Measurements from ENCODE around the gene TM7SF2. TPM values are rescaled to one million over a fixed set of nuclear protein-coding genes. Genes with fewer than 3 reads are reported as not detected.

Gene TM7SF2
- total and polyA plus RNA-seq, 3 donors from 2014 or later: 36.4 to 49.6 (median 42.0) TPM

DNA sequence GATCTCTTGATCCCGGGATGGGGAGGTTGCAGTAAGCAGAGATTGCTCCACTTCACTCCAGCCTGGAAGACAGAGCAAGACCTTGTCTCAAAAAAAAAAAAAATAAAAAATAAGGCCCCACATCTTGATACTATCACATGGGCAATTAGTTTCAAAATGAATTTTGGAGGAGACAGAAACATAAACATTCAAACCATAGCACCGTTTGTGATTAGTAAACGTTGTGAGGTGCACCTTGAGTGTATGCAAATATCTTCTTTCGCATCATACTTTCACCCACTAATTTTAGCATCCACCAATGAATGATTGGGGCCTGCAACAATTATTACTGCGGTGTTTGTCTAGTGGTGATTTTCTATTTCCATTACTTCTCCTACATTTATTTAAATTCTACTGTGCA lies 47.3 kb downstream of the TM7SF2 start:
- Histone ChIP-seq H3K9me3 (no peaks in the 10 kb centered on the region), H3K27ac (no peak overlapping the region), H3K27me3 (no peaks in the 10 kb centered on the region), H3K36me3 (ENCODE audit: low read depth, missing control alignments) (no peaks in the 10 kb centered on the region), H3K4me1 (no peaks in the 10 kb centered on the region), H3K4me3 (no peak overlapping the region)
- intact Hi-C loops (cut with DNase I; ENCODE audit: low total_unique reads): no loop called here
- 81 to 87% methylated on average over 5 of the region's 5 CpGs for WGBS, 2 donors
- DNase-seq: no peak
- TF ChIP-seq, protein P1, sequence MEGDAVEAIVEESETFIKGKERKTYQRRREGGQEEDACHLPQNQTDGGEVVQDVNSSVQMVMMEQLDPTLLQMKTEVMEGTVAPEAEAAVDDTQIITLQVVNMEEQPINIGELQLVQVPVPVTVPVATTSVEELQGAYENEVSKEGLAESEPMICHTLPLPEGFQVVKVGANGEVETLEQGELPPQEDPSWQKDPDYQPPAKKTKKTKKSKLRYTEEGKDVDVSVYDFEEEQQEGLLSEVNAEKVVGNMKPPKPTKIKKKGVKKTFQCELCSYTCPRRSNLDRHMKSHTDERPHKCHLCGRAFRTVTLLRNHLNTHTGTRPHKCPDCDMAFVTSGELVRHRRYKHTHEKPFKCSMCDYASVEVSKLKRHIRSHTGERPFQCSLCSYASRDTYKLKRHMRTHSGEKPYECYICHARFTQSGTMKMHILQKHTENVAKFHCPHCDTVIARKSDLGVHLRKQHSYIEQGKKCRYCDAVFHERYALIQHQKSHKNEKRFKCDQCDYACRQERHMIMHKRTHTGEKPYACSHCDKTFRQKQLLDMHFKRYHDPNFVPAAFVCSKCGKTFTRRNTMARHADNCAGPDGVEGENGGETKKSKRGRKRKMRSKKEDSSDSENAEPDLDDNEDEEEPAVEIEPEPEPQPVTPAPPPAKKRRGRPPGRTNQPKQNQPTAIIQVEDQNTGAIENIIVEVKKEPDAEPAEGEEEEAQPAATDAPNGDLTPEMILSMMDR (IDR thresholded peaks at IDR 0.05): no peak
- no peak for TF ChIP-seq POLR2A (IDR thresholded peaks at IDR 0.05)

DNA sequence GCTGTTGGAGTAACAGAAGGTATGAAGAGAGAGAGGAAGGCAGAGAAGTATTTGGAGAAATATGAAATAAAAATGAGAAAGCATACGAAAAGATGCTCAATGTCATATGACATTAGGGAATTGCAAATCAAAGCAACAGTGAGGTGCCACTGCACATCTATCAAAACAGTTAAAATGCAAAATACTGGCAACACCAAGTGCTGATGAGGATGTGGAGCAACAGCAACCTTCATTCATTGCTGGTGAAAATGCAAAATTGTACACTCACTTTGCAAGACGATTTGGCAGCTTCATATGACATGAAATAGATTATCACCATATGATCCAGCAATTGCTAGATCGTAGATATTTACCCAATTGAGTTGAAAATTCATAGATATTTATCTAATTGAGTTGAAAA lies 49.0 kb downstream of the TM7SF2 start:
- TF ChIP-seq, protein P1 (IDR thresholded peaks at IDR 0.05): no peak
- no peak for TF ChIP-seq POLR2A (IDR thresholded peaks at IDR 0.05)
- Histone ChIP-seq H3K36me3 (ENCODE audit: low read depth, missing control alignments) (no peaks in the 10 kb centered on the region), H3K27ac (no peak overlapping the region), H3K4me1 (no peaks in the 10 kb centered on the region), H3K27me3 (no peaks in the 10 kb centered on the region), H3K4me3 (no peak overlapping the region), H3K9me3 (no peaks in the 10 kb centered on the region)
- WGBS, 2 donors: 78 to 92% methylated on average over 3 of the region's 3 CpGs
- intact Hi-C loops (cut with DNase I; ENCODE audit: low total_unique reads): no loop called here
- no peak for DNase-seq

DNA sequence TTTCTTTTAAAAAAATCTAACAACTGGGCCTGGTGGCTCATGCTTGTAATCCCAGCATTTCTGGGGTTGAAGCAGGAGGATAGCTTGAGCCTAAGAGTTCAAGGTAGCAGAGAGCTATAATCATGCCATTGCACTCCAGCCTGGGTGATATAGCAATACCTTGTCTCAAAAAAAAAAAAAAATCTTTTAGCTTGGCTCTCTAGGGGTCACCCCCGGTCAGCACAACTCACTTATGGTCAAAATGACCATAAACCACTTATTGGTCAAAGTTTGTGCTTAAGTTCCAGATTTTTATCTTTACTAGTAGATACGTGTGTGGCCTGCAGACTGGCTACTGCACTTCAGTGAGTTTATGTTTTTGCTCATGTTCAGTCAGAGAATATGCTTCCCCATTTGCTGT lies 52.0 kb downstream of the TM7SF2 start:
- Histone ChIP-seq H3K27ac (no peak overlapping the region), H3K9me3 (no peaks in the 10 kb centered on the region), H3K4me3 (no peak overlapping the region), H3K36me3 (ENCODE audit: low read depth, missing control alignments) (no peaks in the 10 kb centered on the region), H3K27me3 (no peaks in the 10 kb centered on the region), H3K4me1 (no peaks in the 10 kb centered on the region)
- 85 to 87% methylated on average over 2 of the region's 2 CpGs for WGBS, 2 donors
- no peak for DNase-seq
- intact Hi-C loops (cut with DNase I; ENCODE audit: low total_unique reads): no loop called here
- TF ChIP-seq, protein P1 (IDR thresholded peaks at IDR 0.05): no peak
- no peak for TF ChIP-seq POLR2A (IDR thresholded peaks at IDR 0.05)

Small RNAs within 50 kb of the gene (microRNA-seq; reads per million reads assigned to microRNA genes)
- gene MIR6751 (ENCODE audit: borderline number of aligned reads in 2 of 2, borderline replicate concordance in 1 of 2): 0 reads per million in 2 donors

Small RNAs within 50 kb of the gene (small RNA-seq; reads per million reads assigned to genes)
- 0 reads per million in 2 donors for gene HIGD1AP10
- 0 reads per million in 2 donors for gene PDCL2P2
- 0.09 to 0.47 reads per million in 2 donors for gene RNU2-23P

Other genes starting within 250 kb of the TM7SF2 start
- gene EHD1, start 233.3 kb upstream of the TM7SF2 start, total RNA-seq: 100 to 1,000 TPM; 230 to 455 TPM
- 328 TPM for gene EHD1, start 233.3 kb upstream of the TM7SF2 start, polyA plus RNA-seq (ENCODE audit: insufficient read depth, low read depth, low replicate concordance)
- 10 to 100 TPM; 51.1 to 56.1 TPM for gene ATG2A, start 194.7 kb upstream of the TM7SF2 start, total RNA-seq
- gene ATG2A, start 194.7 kb upstream of the TM7SF2 start, polyA plus RNA-seq (ENCODE audit: insufficient read depth, low read depth, low replicate concordance): 22.2 TPM
- 10 to 100 TPM; 19.4 to 26.2 TPM for gene PPP2R5B, start 187.2 kb upstream of the TM7SF2 start, total RNA-seq
- 9.9 TPM for gene PPP2R5B, start 187.2 kb upstream of the TM7SF2 start, polyA plus RNA-seq (ENCODE audit: insufficient read depth, low read depth, low replicate concordance)
- gene GPHA2, start 176.0 kb upstream of the TM7SF2 start, total RNA-seq: 1 to 10 TPM; 7.0 to 9.4 TPM
- 6.9 TPM for gene GPHA2, start 176.0 kb upstream of the TM7SF2 start, polyA plus RNA-seq (ENCODE audit: insufficient read depth, low read depth, low replicate concordance)
- gene MAJIN, start 139.8 kb upstream of the TM7SF2 start, total RNA-seq: 10 to 100 TPM; 14.4 to 34.8 TPM
- gene MAJIN, start 139.8 kb upstream of the TM7SF2 start, polyA plus RNA-seq (ENCODE audit: insufficient read depth, low read depth, low replicate concordance): 36.4 TPM
- 1 to 10 TPM in 1 of 2 donors, under 1 TPM in 1; 0.94 to 1.5 TPM for gene BATF2, start 114.9 kb upstream of the TM7SF2 start, total RNA-seq
- 2.7 TPM for gene BATF2, start 114.9 kb upstream of the TM7SF2 start, polyA plus RNA-seq (ENCODE audit: insufficient read depth, low read depth, low replicate concordance)
- 100 to 1,000 TPM; 127 to 154 TPM for gene ARL2, start 97.7 kb upstream of the TM7SF2 start, total RNA-seq
- gene ARL2, start 97.7 kb upstream of the TM7SF2 start, polyA plus RNA-seq (ENCODE audit: insufficient read depth, low read depth, low replicate concordance): 235 TPM
- gene SNX15, start 84.4 kb upstream of the TM7SF2 start, total RNA-seq: 10 to 100 TPM; 17.0 to 22.5 TPM
- 15.6 TPM for gene SNX15, start 84.4 kb upstream of the TM7SF2 start, polyA plus RNA-seq (ENCODE audit: insufficient read depth, low read depth, low replicate concordance)
- 10 to 100 TPM; 40.5 to 41.0 TPM for gene SAC3D1, start 70.7 kb upstream of the TM7SF2 start, total RNA-seq
- 63.5 TPM for gene SAC3D1, start 70.7 kb upstream of the TM7SF2 start, polyA plus RNA-seq (ENCODE audit: insufficient read depth, low read depth, low replicate concordance)
- 10 to 100 TPM; 16.5 to 18.1 TPM for gene NAALADL1, start 53.3 kb upstream of the TM7SF2 start, total RNA-seq
- 16.0 TPM for gene NAALADL1, start 53.3 kb upstream of the TM7SF2 start, polyA plus RNA-seq (ENCODE audit: insufficient read depth, low read depth, low replicate concordance)
- 10 to 100 TPM; 28.5 to 50.9 TPM for gene CDCA5, start 27.8 kb upstream of the TM7SF2 start, total RNA-seq
- gene CDCA5, start 27.8 kb upstream of the TM7SF2 start, polyA plus RNA-seq (ENCODE audit: insufficient read depth, low read depth, low replicate concordance): 93.3 TPM
- 10 to 100 TPM; 52.7 to 57.2 TPM for gene ZFPL1, start 27.6 kb upstream of the TM7SF2 start, total RNA-seq
- 70.6 TPM for gene ZFPL1, start 27.6 kb upstream of the TM7SF2 start, polyA plus RNA-seq (ENCODE audit: insufficient read depth, low read depth, low replicate concordance)
- 100 to 1,000 TPM; 173 to 252 TPM for gene VPS51, start 15.7 kb upstream of the TM7SF2 start, total RNA-seq
- gene VPS51, start 15.7 kb upstream of the TM7SF2 start, polyA plus RNA-seq (ENCODE audit: insufficient read depth, low read depth, low replicate concordance): 91.1 TPM
- gene ZNHIT2, start 5.8 kb downstream of the TM7SF2 start, total RNA-seq: 100 to 1,000 TPM in 1 of 2 donors, 10 to 100 TPM in 1; 64.2 to 119 TPM
- gene ZNHIT2, start 5.8 kb downstream of the TM7SF2 start, polyA plus RNA-seq (ENCODE audit: insufficient read depth, low read depth, low replicate concordance): 47.3 TPM
- gene FAU, start 10.3 kb downstream of the TM7SF2 start, total RNA-seq: 100 to 1,000 TPM; 441 to 583 TPM
- gene FAU, start 10.3 kb downstream of the TM7SF2 start, polyA plus RNA-seq (ENCODE audit: insufficient read depth, low read depth, low replicate concordance): 761 TPM
- 10 to 100 TPM; 82.8 to 87.7 TPM for gene MRPL49, start 10.4 kb downstream of the TM7SF2 start, total RNA-seq
- 53.9 TPM for gene MRPL49, start 10.4 kb downstream of the TM7SF2 start, polyA plus RNA-seq (ENCODE audit: insufficient read depth, low read depth, low replicate concordance)
- 10 to 100 TPM; 67.4 to 87.2 TPM for gene SYVN1, start 22.6 kb downstream of the TM7SF2 start, total RNA-seq
- 62.0 TPM for gene SYVN1, start 22.6 kb downstream of the TM7SF2 start, polyA plus RNA-seq (ENCODE audit: insufficient read depth, low read depth, low replicate concordance)
- 1 to 10 TPM; 1.2 TPM for gene SPDYC, start 58.4 kb downstream of the TM7SF2 start, total RNA-seq
- 0.80 TPM for gene SPDYC, start 58.4 kb downstream of the TM7SF2 start, polyA plus RNA-seq (ENCODE audit: insufficient read depth, low read depth, low replicate concordance)
- gene CAPN1, start 70.1 kb downstream of the TM7SF2 start, total RNA-seq: 10 to 100 TPM; 36.2 to 85.3 TPM
- gene CAPN1, start 70.1 kb downstream of the TM7SF2 start, polyA plus RNA-seq (ENCODE audit: insufficient read depth, low read depth, low replicate concordance): 27.3 TPM
- 10 to 100 TPM; 24.2 to 27.6 TPM for gene POLA2, start 150.1 kb downstream of the TM7SF2 start, total RNA-seq
- 21.9 TPM for gene POLA2, start 150.1 kb downstream of the TM7SF2 start, polyA plus RNA-seq (ENCODE audit: insufficient read depth, low read depth, low replicate concordance)
- gene CDC42EP2, start 203.0 kb downstream of the TM7SF2 start, total RNA-seq: 1 to 10 TPM; 3.5 to 4.4 TPM
- 5.1 TPM for gene CDC42EP2, start 203.0 kb downstream of the TM7SF2 start, polyA plus RNA-seq (ENCODE audit: insufficient read depth, low read depth, low replicate concordance)
- 10 to 100 TPM; 86.8 to 91.2 TPM for gene DPF2, start 222.0 kb downstream of the TM7SF2 start, total RNA-seq
- gene DPF2, start 222.0 kb downstream of the TM7SF2 start, polyA plus RNA-seq (ENCODE audit: insufficient read depth, low read depth, low replicate concordance): 94.5 TPM
- gene TIGD3, start 242.9 kb downstream of the TM7SF2 start, total RNA-seq: 1 to 10 TPM; 5.3 to 7.6 TPM
- gene TIGD3, start 242.9 kb downstream of the TM7SF2 start, polyA plus RNA-seq (ENCODE audit: insufficient read depth, low read depth, low replicate concordance): 7.1 TPM